OCI-LY3 (cell line): ENCODE measurements around the gene CFAP58.

Source experiments
- EZH2phosphoT487 ChIP-seq: fragments of 200-600 bp; shearing (Covaris generic); IDR thresholded peaks from 2 replicates; pipeline ENCODE4 v1.6.1; 2018; ENCODE audit warnings: antibody characterized with exemption, mixed run types, low read depth
- TF ChIP-seq, protein P1 (sequence below): fragments of 200-600, 300-600 bp; sonication (generic); IDR thresholded peaks from 2 replicates; pipeline ENCODE4 v1.5.1; 2014; ENCODE audit warnings: antibody characterized with exemption, low read length, low read depth

DNA sequence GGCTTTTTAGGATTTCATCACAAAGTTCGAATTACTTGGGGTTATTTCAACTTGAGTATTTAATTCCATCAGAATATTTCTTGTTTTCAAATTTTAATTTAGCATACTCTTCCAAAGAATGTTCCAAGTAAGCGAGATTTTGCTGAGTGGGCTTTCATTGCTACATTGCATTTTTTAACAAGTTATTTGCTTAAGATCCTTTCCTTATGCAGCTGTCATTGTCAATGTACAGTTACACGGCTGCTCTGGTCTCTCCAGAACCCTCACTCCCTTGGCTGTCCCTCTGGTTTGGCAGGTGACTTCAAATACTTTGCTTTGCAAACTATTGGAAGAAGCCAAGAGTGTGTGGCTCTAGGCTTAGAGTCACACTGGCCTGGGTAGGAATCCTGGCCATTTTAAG is 80.0 kb downstream of the CFAP58 start:
- TF ChIP-seq, protein P1, sequence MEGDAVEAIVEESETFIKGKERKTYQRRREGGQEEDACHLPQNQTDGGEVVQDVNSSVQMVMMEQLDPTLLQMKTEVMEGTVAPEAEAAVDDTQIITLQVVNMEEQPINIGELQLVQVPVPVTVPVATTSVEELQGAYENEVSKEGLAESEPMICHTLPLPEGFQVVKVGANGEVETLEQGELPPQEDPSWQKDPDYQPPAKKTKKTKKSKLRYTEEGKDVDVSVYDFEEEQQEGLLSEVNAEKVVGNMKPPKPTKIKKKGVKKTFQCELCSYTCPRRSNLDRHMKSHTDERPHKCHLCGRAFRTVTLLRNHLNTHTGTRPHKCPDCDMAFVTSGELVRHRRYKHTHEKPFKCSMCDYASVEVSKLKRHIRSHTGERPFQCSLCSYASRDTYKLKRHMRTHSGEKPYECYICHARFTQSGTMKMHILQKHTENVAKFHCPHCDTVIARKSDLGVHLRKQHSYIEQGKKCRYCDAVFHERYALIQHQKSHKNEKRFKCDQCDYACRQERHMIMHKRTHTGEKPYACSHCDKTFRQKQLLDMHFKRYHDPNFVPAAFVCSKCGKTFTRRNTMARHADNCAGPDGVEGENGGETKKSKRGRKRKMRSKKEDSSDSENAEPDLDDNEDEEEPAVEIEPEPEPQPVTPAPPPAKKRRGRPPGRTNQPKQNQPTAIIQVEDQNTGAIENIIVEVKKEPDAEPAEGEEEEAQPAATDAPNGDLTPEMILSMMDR = no peak
- no peak for TF ChIP-seq EZH2phosphoT487
